ENCODE results near the gene MAP3K10.

DNA sequence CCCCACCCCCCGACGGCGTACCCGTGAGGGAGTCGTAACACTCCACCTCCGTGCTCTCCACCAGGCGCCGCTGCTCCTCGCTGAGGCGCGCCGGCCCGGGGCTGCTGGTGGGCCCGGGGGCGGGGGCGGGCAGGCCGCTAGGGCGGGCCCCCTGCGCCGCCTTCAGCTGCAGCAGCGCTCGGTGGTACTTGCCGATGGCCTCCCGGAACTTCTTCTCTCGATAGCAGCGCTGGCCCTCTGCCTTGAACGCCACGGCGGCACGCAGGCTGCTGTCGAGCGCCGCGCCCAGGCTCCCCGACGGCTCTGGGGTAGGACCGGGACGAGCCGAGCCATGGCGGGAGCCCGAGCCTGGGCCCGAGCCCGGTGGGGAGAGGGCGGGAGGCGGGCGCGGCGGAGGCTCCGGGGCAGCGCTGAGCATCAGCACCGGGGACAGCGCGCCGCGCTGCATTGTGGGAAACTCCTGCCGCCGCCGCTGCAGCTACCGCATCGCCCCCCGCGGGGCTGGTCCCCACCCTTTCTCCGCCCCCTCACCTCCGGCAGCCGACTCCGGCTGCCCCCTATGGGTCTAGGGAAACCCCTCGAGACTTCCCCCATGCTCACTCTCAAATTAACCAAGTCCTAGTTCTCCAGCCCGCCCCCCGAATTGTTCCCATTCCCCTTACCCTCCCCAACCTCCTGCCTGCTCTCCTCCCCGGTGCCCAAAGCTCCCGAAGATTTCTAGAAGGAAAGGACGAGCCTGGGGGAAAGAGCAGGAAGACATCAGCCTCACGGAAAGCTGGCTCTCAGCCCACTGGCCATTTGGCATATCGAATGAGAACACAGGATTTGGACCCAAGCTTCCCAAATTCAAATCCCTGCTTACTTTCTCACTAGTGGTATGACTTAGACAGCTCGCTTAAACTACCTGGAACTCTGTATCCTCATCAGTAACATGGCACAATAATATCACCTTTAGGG is 27.0 kb downstream of the MAP3K10 start, which contains the start of gene TTC9B:
- peak; percentile 32 for TF ChIP-seq CTCF (IDR thresholded peaks at IDR 0.05; ENCODE audit: poor library complexity, severe bottlenecking)
- peak; percentile 36 for TF ChIP-seq REST (IDR thresholded peaks at IDR 0.05; ENCODE audit: borderline replicate concordance)
- TF ChIP-seq EP300 (conservative IDR thresholded peaks at IDR 0.05; ENCODE audit: poor library complexity, severe bottlenecking), result peak; percentile 12
- no peak for TF ChIP-seq MXI1 (conservative IDR thresholded peaks at IDR 0.05; ENCODE audit: poor library complexity, severe bottlenecking)
- TF ChIP-seq POLR2AphosphoS5 (IDR thresholded peaks at IDR 0.05), result peak; percentile 74
- TF ChIP-seq SMC3 (conservative IDR thresholded peaks at IDR 0.05; ENCODE audit: poor library complexity), result peak; percentile 19

All from neural cell (in vitro differentiated cells).